ENCODE data around the gene JAKMIP1.

The JAKMIP1 gene

GRCh38 chr4:6180841-6181631 is 19.3 kb downstream of the JAKMIP1 start:
- DNase-seq (ENCODE audit: low read depth), result no peak

GRCh38 chr4:6179362-6179761 is 21.0 kb downstream of the JAKMIP1 start:
- DNase-seq (ENCODE audit: low read depth), result no peak

GRCh38 chr4:6178757-6179156 is 21.6 kb downstream of the JAKMIP1 start:
- DNase-seq (ENCODE audit: low read depth), result no peak

- DNase-seq (ENCODE audit: low read depth), result no peak
Observed at GRCh38 chr4:6177587-6178197, 22.7 kb downstream of the JAKMIP1 start.

- no peak for DNase-seq (ENCODE audit: low read depth)
Observed at GRCh38 chr4:6175426-6175825, 24.9 kb downstream of the JAKMIP1 start.

- DNase-seq (ENCODE audit: low read depth), result no peak
Observed at GRCh38 chr4:6172927-6173200, 27.5 kb downstream of the JAKMIP1 start.

- no peak for DNase-seq (ENCODE audit: low read depth)
Observed at GRCh38 chr4:6172093-6172926, 28.0 kb downstream of the JAKMIP1 start.

- DNase-seq (ENCODE audit: low read depth), result no peak
Observed at GRCh38 chr4:6169239-6169638, 31.1 kb downstream of the JAKMIP1 start.

- no peak for DNase-seq (ENCODE audit: low read depth)
Observed at GRCh38 chr4:6165766-6166165, 34.6 kb downstream of the JAKMIP1 start.

- no peak for DNase-seq (ENCODE audit: low read depth)
Observed at GRCh38 chr4:6162885-6163284, 37.5 kb downstream of the JAKMIP1 start.

- DNase-seq (ENCODE audit: low read depth), result no peak
Observed at GRCh38 chr4:6161921-6162464, 38.4 kb downstream of the JAKMIP1 start.

- DNase-seq (ENCODE audit: low read depth), result no peak
Observed at GRCh38 chr4:6160536-6160935, 39.8 kb downstream of the JAKMIP1 start.

- DNase-seq (ENCODE audit: low read depth), result no peak
Observed at GRCh38 chr4:6157926-6158325, 42.4 kb downstream of the JAKMIP1 start.

GRCh38 chr4:6155996-6156750 is 44.2 kb downstream of the JAKMIP1 start:
- DNase-seq (ENCODE audit: low read depth), result no peak

- DNase-seq (ENCODE audit: low read depth), result no peak
Observed at GRCh38 chr4:6154875-6155274, 45.5 kb downstream of the JAKMIP1 start.

GRCh38 chr4:6153874-6154273 is 46.5 kb downstream of the JAKMIP1 start:
- no peak for DNase-seq (ENCODE audit: low read depth)

- no peak for DNase-seq (ENCODE audit: low read depth)
Observed at GRCh38 chr4:6152869-6153705, 47.3 kb downstream of the JAKMIP1 start.

GRCh38 chr4:6150046-6150735 is 50.2 kb downstream of the JAKMIP1 start:
- no peak for DNase-seq (ENCODE audit: low read depth)

- DNase-seq (ENCODE audit: low read depth), result no peak
Observed at GRCh38 chr4:6148506-6149205, 51.7 kb downstream of the JAKMIP1 start.

GRCh38 chr4:6147441-6147840 is 52.9 kb downstream of the JAKMIP1 start:
- no peak for DNase-seq (ENCODE audit: low read depth)
